SK-N-SH (cell line): ENCODE measurements around the gene KCNE3.

Experiments used
- CHD2 ChIP-seq: fragments of 150-350 bp; IDR thresholded peaks from 2 replicates; pipeline ENCODE4 v1.6.1; 2018; ENCODE audit warnings: low read length; ENCODE audit not compliant: partially characterized antibody
- CTCF ChIP-seq: fragments of 200-600 bp; sonication (generic); IDR thresholded peaks from 2 replicates; pipeline ENCODE4 v1.6.1; 2017; ENCODE audit warnings: antibody characterized with exemption, mild to moderate bottlenecking, moderate library complexity
- EP300 ChIP-seq, 2 experiments: IDR thresholded peaks; 2 replicates each; pipeline versions ENCODE4 v1.4.0 to v1.6.1; 2012; ENCODE audit warnings: borderline replicate concordance in 1 of 2, low read depth in 1 of 2, low read length in 1 of 2
- EZH2phosphoT487 ChIP-seq: fragments of 200-600 bp; sonication (generic); IDR thresholded peaks from 2 replicates; pipeline ENCODE4 v1.6.1; 2017; ENCODE audit warnings: low read depth, mixed run types, mild to moderate bottlenecking, antibody characterized with exemption, moderate library complexity, borderline replicate concordance
- GATA2 ChIP-seq: sonication (generic); formaldehyde crosslinking; IDR thresholded peaks from 2 replicates; pipeline ENCODE4 v1.5.0; 2020; ENCODE audit warnings: mild to moderate bottlenecking, missing genetic modification reagents
- JUND ChIP-seq: IDR thresholded peaks from 2 replicates; pipeline ENCODE4 v1.4.0; 2012
- POLR2AphosphoS5 ChIP-seq: IDR thresholded peaks from 2 replicates; pipeline ENCODE4 v1.6.1; 2012; ENCODE audit warnings: low read depth, low read length
- RAD21 ChIP-seq: IDR thresholded peaks from 2 replicates; pipeline ENCODE4 v1.6.1; 2012; ENCODE audit warnings: mild to moderate bottlenecking, low read length
- RCOR1 ChIP-seq: fragments of 150-350 bp; IDR thresholded peaks from 2 replicates; pipeline ENCODE4 v1.6.1; 2017; ENCODE audit warnings: antibody characterized with exemption, low read length
- SMC3 ChIP-seq: IDR thresholded peaks from 2 replicates; pipeline ENCODE4 v1.6.1; 2012; ENCODE audit warnings: low read depth, low read length, improper control_type of control experiment

GRCh38 chr11:74471037-74471436 lies 3.7 kb upstream of the KCNE3 start:
- TF ChIP-seq RCOR1 (no peak), CTCF (no peak), EP300 (IDR thresholded peaks at IDR 0.05; ENCODE audit: borderline replicate concordance in 1 of 2, low read depth in 1 of 2, low read length in 1 of 2) (no peak), GATA2 (CRISPR knock-in tag) (no peak), CHD2 (no peak), JUND (no peak), SMC3 (no peak), EZH2phosphoT487 (no peak), POLR2AphosphoS5 (no peak), RAD21 (no peak)
